Raji (cell line): ENCODE results near the gene NRG2.

Source experiments
- POLR2A ChIP-seq: IDR thresholded peaks from 2 replicates; pipeline ENCODE4 v1.6.1; 2011; ENCODE audit warnings: low read depth, low read length, control low read depth; ENCODE audit not compliant: insufficient read depth

Gene NRG2

GRCh38 chr5:139805545-139805944, 237.6 kb downstream of the NRG2 start:
- TF ChIP-seq POLR2A = no peak

GRCh38 chr5:139804800-139805397, 238.2 kb downstream of the NRG2 start:
- no peak for TF ChIP-seq POLR2A

- no peak for TF ChIP-seq POLR2A
These were observed 239.1 kb downstream of the NRG2 start for GRCh38 chr5:139803978-139804377.

GRCh38 chr5:139799359-139799758, 243.7 kb downstream of the NRG2 start:
- TF ChIP-seq POLR2A = no peak

GRCh38 chr5:139798883-139799282, 244.2 kb downstream of the NRG2 start:
- no peak for TF ChIP-seq POLR2A

GRCh38 chr5:139797856-139798510, 245.1 kb downstream of the NRG2 start:
- no peak for TF ChIP-seq POLR2A

- TF ChIP-seq POLR2A = no peak
These were observed 245.8 kb downstream of the NRG2 start for GRCh38 chr5:139797335-139797734.
